GM12872 (cell line): Measurements from ENCODE around the gene LRRK1.

Source experiments
- CTCF ChIP-seq: IDR thresholded peaks from 3 replicates; pipeline ENCODE4 v1.5.1; 2011; ENCODE audit warnings: low read depth, mild to moderate bottlenecking, low read length, moderate library complexity; ENCODE audit not compliant: insufficient read depth

LRRK1 gene

GRCh38 chr15:100893261-100893963 lies 25.7 kb upstream of the LRRK1 start:
- TF ChIP-seq CTCF = no peak

GRCh38 chr15:100893964-100894295 lies 25.2 kb upstream of the LRRK1 start:
- TF ChIP-seq CTCF = no peak

- TF ChIP-seq CTCF = no peak
These were observed 23.4 kb upstream of the LRRK1 start for GRCh38 chr15:100895721-100896120.

GRCh38 chr15:100897221-100898151 lies 21.7 kb upstream of the LRRK1 start:
- no peak for TF ChIP-seq CTCF

GRCh38 chr15:100898152-100898490 lies 21.0 kb upstream of the LRRK1 start:
- no peak for TF ChIP-seq CTCF

GRCh38 chr15:100898661-100899462 lies 20.3 kb upstream of the LRRK1 start:
- TF ChIP-seq CTCF = no peak

GRCh38 chr15:100899601-100900000 lies 19.6 kb upstream of the LRRK1 start:
- TF ChIP-seq CTCF = no peak
